ENCODE results near the gene PIH1D1. TPM values are rescaled to one million over a fixed set of nuclear protein-coding genes. Genes with fewer than 3 reads are reported as not detected.

The PIH1D1 gene
- total and polyA plus RNA-seq, 2 experiments from 2014 or later: 103 to 164 TPM

DNA sequence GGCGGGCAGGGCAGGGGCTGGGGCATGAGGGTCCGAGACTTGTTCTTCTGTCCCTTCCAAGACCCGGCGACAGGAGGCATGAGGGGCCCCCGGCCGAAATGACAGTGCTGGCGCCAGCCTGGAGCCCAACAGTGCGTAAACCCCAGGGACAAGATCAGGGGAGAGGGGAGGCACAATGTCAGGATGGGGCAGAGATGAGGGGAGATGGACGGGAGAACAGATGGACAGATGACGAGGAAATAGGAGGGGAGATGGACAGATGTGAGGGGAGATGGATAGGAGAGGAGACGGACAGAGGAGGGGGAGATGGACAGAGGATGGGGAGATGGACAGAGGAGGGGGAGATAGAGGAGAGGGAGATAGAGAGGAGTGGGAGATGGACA is 22.9 kb upstream of the PIH1D1 start:
- no peaks in the 10 kb centered on the region for H4K20me1 ChIP-seq (replicated peaks; ENCODE audit: insufficient read depth)
- Mint-ChIP-seq H3K27me3 (ENCODE audit: insufficient read depth, low read depth, poor library complexity) (peaks cover 23% of the 10 kb centered on the region), H3K36me3 (ENCODE audit: low read depth) (peaks cover 16% of the 10 kb centered on the region; the same call in 2 of the 3 replicates), H3K4me3 (peak overlapping the region; percentile 55; the same call in 2 of the 3 replicates), H3K27ac (no peak overlapping the region), H3K4me1 (peaks cover 17% of the 10 kb centered on the region), H3K9me3 (peaks cover 3% of the 10 kb centered on the region; the same call in 2 of the 3 replicates)
- H3K9me2 ChIP-seq (ENCODE audit: insufficient read depth): no peaks in the 10 kb centered on the region
- no peak overlapping the region for H3K27ac ChIP-seq (ENCODE audit: low read depth)
- no peak for DNase-seq (ENCODE audit: low spot score)
- H3F3A ChIP-seq (replicated peaks; ENCODE audit: low read depth): peaks cover 24% of the 10 kb centered on the region; the same call in 1 of the 2 replicates
- H3K4me3 ChIP-seq: peak overlapping the region; percentile 65
- TF ChIP-seq POLR2AphosphoS5 (IDR thresholded peaks at IDR 0.05; ENCODE audit: low read depth): no peak
- TF ChIP-seq EZH2 (IDR thresholded peaks at IDR 0.05; ENCODE audit: low read depth, unreplicated experiment): no peak
- no peak for TF ChIP-seq REST (IDR thresholded peaks at IDR 0.05; ENCODE audit: unreplicated experiment)
- no peak for TF ChIP-seq EZH2phosphoT487 (IDR thresholded peaks at IDR 0.05; ENCODE audit: unreplicated experiment)
- TF ChIP-seq JUNB (IDR thresholded peaks at IDR 0.05; ENCODE audit: unreplicated experiment): no peak
- TF ChIP-seq ETS1 (IDR thresholded peaks at IDR 0.05): no peak
- TF ChIP-seq ZNF331 (CRISPR knock-in tag; IDR thresholded peaks at IDR 0.05; ENCODE audit: low read depth): no peak
- no peak for TF ChIP-seq CREB1 (CRISPR knock-in tag; IDR thresholded peaks at IDR 0.05; ENCODE audit: low read depth)
- no peak for TF ChIP-seq ZNF114 (CRISPR knock-in tag; IDR thresholded peaks at IDR 0.05)
- TF ChIP-seq CTCF (conservative IDR thresholded peaks at IDR 0.05; ENCODE audit: low read depth in 2 of 2): no peak
- no peak for TF ChIP-seq NANOG (IDR thresholded peaks at IDR 0.05; ENCODE audit: borderline replicate concordance)
- TF ChIP-seq STAT1 (IDR thresholded peaks at IDR 0.05; ENCODE audit: unreplicated experiment): no peak
- no peak for TF ChIP-seq ZNF462 (CRISPR knock-in tag; IDR thresholded peaks at IDR 0.05)
- peaks cover 5% of the 10 kb centered on the region; the same call in 1 of the 2 replicates for H3K4me1 ChIP-seq (ENCODE audit: insufficient read depth)
- no peaks in the 10 kb centered on the region for H3K36me3 ChIP-seq (ENCODE audit: insufficient read depth)
- peak overlapping the region; percentile 81 for H3K4me2 ChIP-seq
- no peaks in the 10 kb centered on the region for H3K79me2 ChIP-seq (replicated peaks; ENCODE audit: insufficient read depth)
- H2AFZ ChIP-seq: no peak overlapping the region
- H3K27me3 ChIP-seq (ENCODE audit: insufficient read depth): no peaks in the 10 kb centered on the region; the same call in 1 of the 2 replicates
- ATAC-seq: no peak

All from GM23338 (cell line).